PC-9 (cell line): ENCODE measurements around the gene FOXJ3. TPM values are rescaled to one million over a fixed set of nuclear protein-coding genes. Genes with fewer than 3 reads are reported as not detected.

Source experiments
- BruUV-seq: library from RNA; stranded (reverse); fragments of 400-500 nt; replicated peaks from 2 replicates; lab custom pipeline; 2021; lab: Mats Ljungman, UMichigan
- CTCF ChIA-PET: fragments of 300-600 bp; sonication (Branson Sonifier 250); formaldehyde crosslinking; loops from one replicate; lab custom pipeline; 2022; ENCODE audit warnings: antibody characterized with exemption; lab: Charles Lee
- POLR2A ChIA-PET: fragments of 300-600 bp; sonication (Branson Sonifier 250); formaldehyde crosslinking; loops from one replicate; lab custom pipeline; 2022; ENCODE audit warnings: antibody characterized with exemption; ENCODE audit not compliant: unreplicated experiment; lab: Charles Lee
- DNase-seq, 2 experiments: peaks; one replicate each; pipeline versions ENCODE4 v3.0.0 to v3.0.0-alpha.2; 2015 to 2022; ENCODE audit warnings: mixed read lengths in 1 of 2
- H2AFZ ChIP-seq: fragments of 200-600 bp; sonication (generic); 2 replicates; pipeline ENCODE4 v1.8.1; 2017; ENCODE audit warnings: antibody characterized with exemption
- H3F3A ChIP-seq: fragments of 200-600 bp; sonication (generic); 2 replicates; pipeline ENCODE4 v1.8.1; 2017; ENCODE audit warnings: antibody characterized with exemption, mild to moderate bottlenecking, low read depth; ENCODE audit not compliant: insufficient read depth
- H3K27ac ChIP-seq: fragments of 200-600 bp; sonication (generic); 2 replicates; pipeline ENCODE4 v1.6.1; 2016; ENCODE audit warnings: mixed run types
- H3K27me3 ChIP-seq: fragments of 200-600 bp; sonication (generic); 2 replicates; pipeline ENCODE4 v1.6.1; 2016; ENCODE audit warnings: low read depth, mixed run types; ENCODE audit not compliant: insufficient read depth
- H3K36me3 ChIP-seq: fragments of 200-600 bp; sonication (generic); 2 replicates; pipeline ENCODE4 v1.6.1; 2016; ENCODE audit warnings: low read depth, mixed run types
- H3K4me1 ChIP-seq: fragments of 200-600 bp; sonication (generic); replicated peaks from 2 replicates; pipeline ENCODE4 v1.6.1; 2016; ENCODE audit warnings: mixed run types; ENCODE audit not compliant: insufficient read depth
- H3K4me2 ChIP-seq: fragments of 200-600 bp; sonication (generic); 2 replicates; pipeline ENCODE4 v1.6.1; 2017; ENCODE audit warnings: mixed run types
- H3K4me3 ChIP-seq: fragments of 200-600 bp; sonication (generic); 2 replicates; pipeline ENCODE4 v1.6.1; 2016; ENCODE audit warnings: mixed run types
- H3K79me2 ChIP-seq: fragments of 200-600 bp; sonication (generic); 2 replicates; pipeline ENCODE4 v1.6.1; 2017; ENCODE audit warnings: low read depth, mixed run types
- H3K9me2 ChIP-seq: fragments of 200-600 bp; sonication (generic); 2 replicates; pipeline ENCODE4 v1.8.1; 2017; ENCODE audit warnings: mild to moderate bottlenecking; ENCODE audit not compliant: insufficient read depth
- H3K9me3 ChIP-seq: fragments of 200-600 bp; sonication (generic); 2 replicates; pipeline ENCODE4 v1.8.1; 2016; ENCODE audit warnings: low read depth; ENCODE audit not compliant: insufficient read depth
- H4K20me1 ChIP-seq: fragments of 200-600 bp; sonication (generic); 2 replicates; pipeline ENCODE4 v1.8.1; 2017; ENCODE audit not compliant: insufficient read depth
- CTCF ChIP-seq: fragments of 200-600 bp; sonication (generic); conservative IDR thresholded peaks from 2 replicates; pipeline ENCODE4 v1.6.1; 2017; ENCODE audit warnings: mixed run types, antibody characterized with exemption, mild to moderate bottlenecking, moderate library complexity
- EZH2 ChIP-seq: fragments of 200-600 bp; sonication (generic); IDR thresholded peaks from 2 replicates; pipeline ENCODE4 v1.8.0; 2017; ENCODE audit warnings: antibody characterized with exemption, low read depth
- intact Hi-C: fragments of 100-400 bp; cut with micrococcal nuclease; formaldehyde crosslinking; loops from one replicate; pipeline ENCODE4 v1.10.0; 2022; ENCODE audit not compliant: unreplicated experiment
- total RNA-seq: library from RNA; stranded (reverse); gene quantifications from 2 replicates; pipeline ENCODE4 v1.2.3, GENCODE V29; 2021

The FOXJ3 gene
- total RNA-seq, 1 experiment from 2014 or later = 60.4 TPM

GRCh38 chr1:42364542-42364941, 29.5 kb upstream of the FOXJ3 start:
- no peaks in the 10 kb centered on the region for H3K4me1 ChIP-seq
- no TSS peak for BruUV-seq
- TF ChIP-seq EZH2 (no peak), CTCF (no peak)
- no peak for DNase-seq
- H3K4me3 ChIP-seq = no peak overlapping the region
- ChIA-PET POLR2A (no interaction called here), CTCF (no interaction called here)
- H3K4me2 ChIP-seq = no peak overlapping the region
- no peaks in the 10 kb centered on the region for H3F3A ChIP-seq
- no peaks in the 10 kb centered on the region for H4K20me1 ChIP-seq
- intact Hi-C loops = no loop called here
- H3K36me3 ChIP-seq = no peaks in the 10 kb centered on the region
- no peaks in the 10 kb centered on the region for H3K79me2 ChIP-seq
- H3K9me3 ChIP-seq = no peaks in the 10 kb centered on the region
- no peaks in the 10 kb centered on the region for H3K27me3 ChIP-seq
- no peak overlapping the region for H2AFZ ChIP-seq
- H3K27ac ChIP-seq = no peak overlapping the region
- no peaks in the 10 kb centered on the region for H3K9me2 ChIP-seq

GRCh38 chr1:42364089-42364488, 29.1 kb upstream of the FOXJ3 start:
- Histone ChIP-seq H4K20me1 (no peaks in the 10 kb centered on the region), H3K9me3 (no peaks in the 10 kb centered on the region), H3F3A (no peaks in the 10 kb centered on the region), H2AFZ (no peak overlapping the region), H3K4me2 (no peak overlapping the region), H3K36me3 (no peaks in the 10 kb centered on the region), H3K79me2 (no peaks in the 10 kb centered on the region), H3K27me3 (no peaks in the 10 kb centered on the region), H3K4me3 (no peak overlapping the region), H3K9me2 (no peaks in the 10 kb centered on the region), H3K27ac (no peak overlapping the region), H3K4me1 (no peaks in the 10 kb centered on the region)
- DNase-seq = no peak
- BruUV-seq = no TSS peak
- POLR2A ChIA-PET = no interaction called here
- CTCF ChIA-PET = interaction anchor here (0.6 kb wide), 1 partner anchor 360 kb away, joined by 9 read pairs; no protein-coding TSS in a partner anchor
- no peak for TF ChIP-seq EZH2
- no peak for TF ChIP-seq CTCF
- intact Hi-C loops = no loop called here

GRCh38 chr1:42359466-42359865, 24.4 kb upstream of the FOXJ3 start:
- Histone ChIP-seq H3K9me3 (no peaks in the 10 kb centered on the region), H2AFZ (no peak overlapping the region), H3K27ac (no peak overlapping the region), H3K9me2 (no peaks in the 10 kb centered on the region), H4K20me1 (no peaks in the 10 kb centered on the region), H3K79me2 (no peaks in the 10 kb centered on the region), H3K27me3 (no peaks in the 10 kb centered on the region), H3K4me2 (no peak overlapping the region), H3F3A (no peaks in the 10 kb centered on the region), H3K36me3 (no peaks in the 10 kb centered on the region), H3K4me1 (no peaks in the 10 kb centered on the region), H3K4me3 (no peak overlapping the region)
- POLR2A ChIA-PET = interaction anchor here (0.6 kb wide), 1 partner anchor 125 kb away, joined by 4 read pairs; no protein-coding TSS in a partner anchor
- DNase-seq = no peak
- BruUV-seq = no TSS peak
- TF ChIP-seq EZH2 (no peak), CTCF (no peak)
- CTCF ChIA-PET = interaction anchor here (0.7 kb wide), 1 partner anchor 25 kb away, joined by 9 read pairs; no protein-coding TSS in a partner anchor
- intact Hi-C loops = no loop called here
